Activated T-cell treated with anti-CD3 and anti-CD28 coated beads, Interleukin-2, amount 50 U/mL, for 4 hours (primary cell): ENCODE measurements around the gene FAM171A2. TPM values are rescaled to one million over a fixed set of nuclear protein-coding genes. Genes with fewer than 3 reads are reported as not detected.
"Not testable (repeated sequence)": the region's sequence is repeated elsewhere in the genome, so short reads cannot be mapped to it uniquely, and the experiment has no call there.

Experiments
- ATAC-seq, 2 donors: fragments of 200-7000 bp; cut with Tn5 transposase; one replicate each; pipeline ENCODE4 v1.10.0; 2021
- DNase-seq: peaks from one replicate; pipeline ENCODE4 v3.0.0-alpha.2; 2020
- H3K27me3 Mint-ChIP-seq: one replicate; pipeline ENCODE4 v1.8.0; 2021; ENCODE audit warnings: low read depth, mixed read lengths
- H3K36me3 Mint-ChIP-seq: one replicate; pipeline ENCODE4 v1.8.0; 2022; ENCODE audit warnings: mixed read lengths; ENCODE audit not compliant: insufficient read depth
- H3K4me1 Mint-ChIP-seq: one replicate; pipeline ENCODE4 v1.8.0; 2021; ENCODE audit warnings: low read depth, mixed read lengths
- H3K4me3 Mint-ChIP-seq: one replicate; pipeline ENCODE4 v1.8.0; 2021; ENCODE audit warnings: mild to moderate bottlenecking, moderate library complexity, mixed read lengths
- H3K9me3 Mint-ChIP-seq: one replicate; pipeline ENCODE4 v1.8.0; 2021; ENCODE audit warnings: mixed read lengths
- total RNA-seq, 3 donors: library from RNA; stranded (reverse); gene quantifications; one replicate each; pipeline ENCODE4 v1.2.1, GENCODE V29; 2021

FAM171A2 gene
- total RNA-seq, 3 donors from 2014 or later, result 0.24 to 0.33 (median 0.27) TPM

DNA sequence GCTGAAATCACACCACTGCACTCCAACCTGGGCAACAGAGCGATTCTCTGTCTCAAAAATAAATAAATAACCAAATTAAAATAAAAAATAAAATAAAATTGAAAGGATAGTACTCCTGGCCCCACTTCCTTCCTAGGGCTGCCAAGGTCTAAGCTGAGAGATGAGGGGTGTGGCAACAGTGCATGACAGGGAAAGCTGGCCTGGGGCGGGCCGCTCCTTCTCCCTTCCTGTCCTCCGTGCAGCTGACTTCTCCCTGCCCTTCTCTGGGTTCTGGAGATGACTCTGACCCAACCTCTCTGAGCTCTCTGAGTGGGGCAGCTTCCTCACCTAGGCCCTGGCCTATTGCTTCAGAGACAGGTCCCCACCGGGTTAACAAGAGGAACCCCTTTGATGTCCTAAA, 30.3 kb downstream of the FAM171A2 start:
- Mint-ChIP-seq H3K4me3 (no peak overlapping the region), H3K27me3 (peaks cover 5% of the 10 kb centered on the region), H3K36me3 (no peaks in the 10 kb centered on the region), H3K4me1 (peaks cover 5% of the 10 kb centered on the region), H3K9me3 (no peaks in the 10 kb centered on the region)
- ATAC-seq (no peak), DNase-seq (no peak)

- Mint-ChIP-seq H3K36me3 (no peaks in the 10 kb centered on the region), H3K9me3 (no peaks in the 10 kb centered on the region), H3K4me3 (no peak overlapping the region), H3K4me1 (peaks cover 15% of the 10 kb centered on the region), H3K27me3 (no peaks in the 10 kb centered on the region)
- DNase-seq, result peak; percentile 64
- ATAC-seq, result peak; percentile 35 to 36
Measured at GRCh38 chr17:44331249-44331760, 32.3 kb downstream of the FAM171A2 start.

GRCh38 chr17:44330263-44330662, 33.4 kb downstream of the FAM171A2 start:
- not testable (repeated sequence) for H3K27me3 Mint-ChIP-seq, H3K4me3 Mint-ChIP-seq, H3K9me3 Mint-ChIP-seq, H3K36me3 Mint-ChIP-seq, ATAC-seq, DNase-seq
- H3K4me1 Mint-ChIP-seq, result peaks cover 21% of the 10 kb centered on the region

- not testable (repeated sequence) for H3K4me3 Mint-ChIP-seq, H3K36me3 Mint-ChIP-seq, H3K9me3 Mint-ChIP-seq
Measured at GRCh38 chr17:44329516-44329915, 34.1 kb downstream of the FAM171A2 start.

DNA sequence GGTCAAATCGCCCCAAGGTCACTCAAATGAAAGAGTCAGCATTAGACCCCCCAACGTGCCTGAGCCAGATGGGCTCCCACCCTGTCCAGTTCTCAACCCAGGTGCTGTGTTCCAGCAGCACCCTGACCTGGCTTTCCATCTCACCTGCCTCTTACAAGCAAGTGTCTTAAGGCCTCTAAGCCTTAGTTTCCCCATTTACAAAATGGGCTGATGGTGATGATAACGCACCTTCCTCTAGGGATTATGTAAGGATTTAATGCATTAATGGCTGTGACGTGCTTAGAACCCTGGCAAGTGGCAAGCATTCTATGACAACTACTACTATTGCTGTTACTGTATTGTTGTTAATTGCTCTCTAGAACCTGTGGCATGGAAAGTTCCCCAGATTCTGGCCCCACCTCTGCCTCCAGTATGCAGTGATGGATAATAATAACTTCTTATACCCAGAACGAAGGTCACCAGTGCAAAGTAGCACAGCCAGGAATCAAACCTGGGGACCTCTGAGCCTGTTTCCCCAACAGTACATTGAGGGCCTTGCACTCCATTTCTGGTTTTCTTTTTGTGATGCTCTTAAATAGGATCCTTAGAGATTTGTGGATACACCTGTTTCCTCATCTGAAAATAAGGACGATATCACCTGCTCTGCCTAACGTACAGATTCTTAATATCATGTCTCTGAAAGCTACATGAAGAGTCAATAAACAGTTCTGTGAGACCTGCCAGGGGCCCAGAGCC, 35.8 kb downstream of the FAM171A2 start:
- H3K4me1 Mint-ChIP-seq, result peaks cover 32% of the 10 kb centered on the region
- DNase-seq (no peak), ATAC-seq (no peak)
- H3K27me3 Mint-ChIP-seq, result no peaks in the 10 kb centered on the region
- H3K4me3 Mint-ChIP-seq, result peak overlapping the region; percentile 16
- no peaks in the 10 kb centered on the region for H3K36me3 Mint-ChIP-seq
- H3K9me3 Mint-ChIP-seq, result no peaks in the 10 kb centered on the region

More at GRCh38 chr17:44329516-44329915, 34.1 kb downstream of the FAM171A2 start:
- not testable (repeated sequence) for H3K27me3 Mint-ChIP-seq, ATAC-seq, DNase-seq
- H3K4me1 Mint-ChIP-seq, result peaks cover 23% of the 10 kb centered on the region

- DNase-seq (peak; percentile 91), ATAC-seq (peak; percentile 67 to 74)
- H3K36me3 Mint-ChIP-seq, result no peaks in the 10 kb centered on the region
- H3K9me3 Mint-ChIP-seq, result no peaks in the 10 kb centered on the region
- no peaks in the 10 kb centered on the region for H3K27me3 Mint-ChIP-seq
- H3K4me1 Mint-ChIP-seq, result peaks cover 36% of the 10 kb centered on the region
- peak overlapping the region; percentile 68 for H3K4me3 Mint-ChIP-seq
Measured at GRCh38 chr17:44326861-44327444, 36.7 kb downstream of the FAM171A2 start.

DNA sequence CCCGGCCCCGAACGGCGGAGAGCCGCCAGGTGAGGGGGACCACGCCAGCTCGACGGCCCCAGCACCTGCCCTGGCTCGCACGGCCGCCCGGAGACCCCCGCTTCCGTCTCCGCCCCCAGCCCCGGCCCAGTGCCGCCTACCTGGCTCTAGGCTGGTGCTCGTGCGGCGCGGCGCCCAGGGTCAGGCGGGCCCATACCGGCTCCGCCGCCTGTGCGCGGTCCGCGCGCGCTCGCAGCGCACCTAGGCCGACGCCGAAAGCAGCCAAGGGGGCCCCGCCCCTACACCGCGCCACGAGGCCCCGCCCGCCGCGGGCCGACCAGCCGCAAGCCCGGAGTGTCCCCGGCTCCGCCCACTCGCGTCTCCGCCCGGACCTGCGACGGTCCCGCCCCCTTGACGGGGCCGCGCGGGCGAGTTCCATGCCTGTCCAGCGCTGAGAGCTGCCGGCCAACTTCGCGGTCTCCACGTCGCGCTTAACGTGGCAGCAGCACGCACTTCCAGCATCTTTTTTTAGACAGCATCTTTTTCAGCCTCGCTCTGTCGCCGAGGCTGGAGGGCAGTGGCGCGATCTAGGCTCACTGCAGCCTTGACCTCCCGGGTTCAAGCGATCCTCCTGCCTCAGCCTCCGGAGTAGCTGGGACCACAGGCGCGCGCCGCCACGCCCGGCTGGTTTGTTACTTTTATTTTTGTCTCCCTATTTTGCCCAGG, 38.9 kb downstream of the FAM171A2 start, which contains the start of gene SLC25A39:
SLC25A39 (minus strand) TSS at position 253 of the 705 bp plus-strand sequence. CDS start 1,261 bp downstream, outside the sequence.
- peaks cover 31% of the 10 kb centered on the region for H3K4me1 Mint-ChIP-seq
- H3K4me3 Mint-ChIP-seq, result peak within 1 kb of the TSS; percentile 89
- H3K27me3 Mint-ChIP-seq, result no peaks in the 10 kb centered on the region
- peaks cover 5% of the 10 kb centered on the region for H3K36me3 Mint-ChIP-seq
- ATAC-seq (peak; percentile 81), DNase-seq (peak; percentile 95)
- H3K9me3 Mint-ChIP-seq, result no peaks in the 10 kb centered on the region

GRCh38 chr17:44324092-44324570, 39.5 kb downstream of the FAM171A2 start:
- ATAC-seq (peak; percentile 0 to 1), DNase-seq (no peak)
- H3K4me1 Mint-ChIP-seq, result peaks cover 31% of the 10 kb centered on the region
- H3K9me3 Mint-ChIP-seq, result no peaks in the 10 kb centered on the region
- peaks cover 9% of the 10 kb centered on the region for H3K36me3 Mint-ChIP-seq
- peak overlapping the region; percentile 88 for H3K4me3 Mint-ChIP-seq
- H3K27me3 Mint-ChIP-seq, result no peaks in the 10 kb centered on the region

GRCh38 chr17:44323359-44324091, 40.1 kb downstream of the FAM171A2 start:
- Mint-ChIP-seq H3K27me3 (no peaks in the 10 kb centered on the region), H3K36me3 (peaks cover 9% of the 10 kb centered on the region), H3K4me1 (peaks cover 31% of the 10 kb centered on the region), H3K4me3 (peak overlapping the region; percentile 88), H3K9me3 (no peaks in the 10 kb centered on the region)
- ATAC-seq, result no peak
- no peak for DNase-seq

DNA sequence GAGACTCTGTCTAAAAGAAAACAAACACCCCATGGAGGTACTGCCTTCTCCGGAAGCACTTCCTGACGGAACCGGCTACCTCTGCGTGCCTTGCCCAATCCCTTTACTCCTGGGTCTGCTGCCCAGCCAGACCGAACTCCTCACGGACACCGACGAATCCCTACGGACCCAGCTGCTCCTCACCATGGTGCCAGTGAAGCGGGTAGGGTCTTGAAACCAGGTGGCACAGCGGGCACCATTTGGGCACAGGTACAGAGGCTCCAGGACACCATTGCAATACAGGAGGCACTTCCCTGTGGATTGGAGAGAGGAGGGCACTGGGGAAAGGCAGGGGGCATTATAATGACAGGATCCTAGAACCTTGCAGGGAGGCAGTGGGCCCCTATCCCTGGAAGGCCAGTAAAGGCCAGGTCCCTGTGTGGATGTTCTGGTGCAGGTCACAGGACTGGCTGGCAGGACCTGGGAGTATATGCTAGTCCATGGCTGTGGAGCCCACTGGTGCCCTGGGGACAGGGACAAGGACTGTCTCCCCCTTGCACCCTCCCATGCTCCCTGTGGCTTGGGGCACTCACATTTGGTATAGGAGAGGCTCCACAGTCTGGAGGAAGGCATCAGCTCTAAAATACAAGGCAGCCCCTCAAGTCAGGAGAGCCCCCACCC, 41.3 kb downstream of the FAM171A2 start:
- peak overlapping the region; percentile 64 for H3K4me3 Mint-ChIP-seq
- H3K4me1 Mint-ChIP-seq, result peaks cover 27% of the 10 kb centered on the region
- peaks cover 9% of the 10 kb centered on the region for H3K36me3 Mint-ChIP-seq
- ATAC-seq (no peak), DNase-seq (no peak)
- peaks cover 4% of the 10 kb centered on the region for H3K27me3 Mint-ChIP-seq
- H3K9me3 Mint-ChIP-seq, result no peaks in the 10 kb centered on the region

DNA sequence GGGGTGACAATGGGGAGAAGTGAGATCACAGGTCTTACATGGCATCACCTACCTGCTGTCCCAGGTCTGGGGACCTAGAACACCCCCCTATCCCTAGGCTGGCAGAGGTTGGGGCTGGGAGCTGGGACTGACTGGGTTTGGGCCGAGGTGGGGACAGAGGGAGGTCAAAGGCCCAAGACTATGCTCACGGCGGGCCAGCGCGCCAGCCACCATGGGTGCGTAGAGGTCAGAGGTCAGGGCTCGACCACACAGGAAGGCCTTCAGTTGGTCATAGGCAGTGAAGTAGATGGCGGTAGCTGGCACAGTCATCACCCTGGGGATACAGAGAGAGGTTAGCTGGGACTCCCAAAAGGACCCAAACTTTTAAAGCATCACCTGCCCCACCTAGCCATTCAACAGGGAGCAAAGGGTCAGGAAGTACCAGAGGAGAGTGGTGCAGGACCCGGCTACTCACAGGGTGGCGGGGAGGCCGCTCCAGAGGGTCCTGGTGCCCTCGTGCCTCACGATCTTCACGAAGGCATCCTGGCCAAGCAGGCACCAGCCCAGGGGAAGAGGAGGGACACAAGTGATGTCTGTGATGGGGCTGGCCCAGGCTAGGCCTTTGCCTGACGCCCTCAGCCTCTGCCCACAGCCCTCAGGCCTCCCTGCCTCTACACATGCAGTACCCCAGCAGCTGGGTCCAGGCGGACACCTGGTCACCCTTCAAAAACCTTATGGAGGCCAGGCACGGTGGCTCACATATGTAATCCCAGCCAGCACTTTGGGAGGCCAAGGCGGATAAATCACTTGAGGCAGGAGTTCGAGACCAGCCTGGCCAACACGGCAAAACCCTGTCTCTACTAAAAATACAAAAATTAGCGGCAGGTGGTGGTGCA, 42.2 kb downstream of the FAM171A2 start:
- peaks cover 9% of the 10 kb centered on the region for H3K36me3 Mint-ChIP-seq
- DNase-seq, result no peak
- H3K27me3 Mint-ChIP-seq, result peaks cover 12% of the 10 kb centered on the region
- no peak overlapping the region for H3K4me3 Mint-ChIP-seq
- peaks cover 23% of the 10 kb centered on the region for H3K4me1 Mint-ChIP-seq
- no peaks in the 10 kb centered on the region for H3K9me3 Mint-ChIP-seq
- ATAC-seq, result no peak

DNA sequence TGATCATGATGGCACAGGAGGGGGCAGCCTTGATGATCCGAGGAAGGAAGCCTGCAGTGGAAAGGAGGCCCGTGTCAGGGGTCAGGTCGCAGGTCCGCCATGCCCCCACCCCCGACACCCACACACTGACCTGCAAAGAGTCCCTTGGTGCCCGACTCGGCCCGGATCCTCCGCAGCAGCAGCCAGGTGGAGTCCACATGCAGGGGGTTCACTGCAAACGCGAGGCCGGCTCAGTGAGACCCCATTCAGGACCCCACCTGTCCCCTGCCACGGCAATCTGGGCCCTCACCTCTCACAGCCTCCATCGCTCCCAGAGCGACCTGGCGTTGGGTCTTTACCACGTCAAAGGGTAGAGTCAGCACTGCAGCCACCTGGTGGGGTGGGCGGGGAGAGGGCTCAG, 43.6 kb downstream of the FAM171A2 start:
- no peak for ATAC-seq
- no peak for DNase-seq
- Mint-ChIP-seq H3K4me1 (peaks cover 24% of the 10 kb centered on the region), H3K4me3 (no peak overlapping the region), H3K36me3 (peaks cover 9% of the 10 kb centered on the region), H3K27me3 (peaks cover 24% of the 10 kb centered on the region), H3K9me3 (no peaks in the 10 kb centered on the region)
